ENCODE results near the gene PMP22.
A peak's percentile ranks its signal among the peaks of the same experiment; 100 is the strongest.

The PMP22 gene

GRCh38 chr17:15273141-15273793, 8.1 kb upstream of the PMP22 start:
- DNase-seq (ENCODE audit: low spot score): no peak

GRCh38 chr17:15271741-15272140, 6.6 kb upstream of the PMP22 start:
- DNase-seq (ENCODE audit: low spot score): no peak

- DNase-seq (ENCODE audit: low spot score): no peak
Measured at GRCh38 chr17:15270628-15271381, 5.7 kb upstream of the PMP22 start.

- no peak for DNase-seq (ENCODE audit: low spot score)
Measured at GRCh38 chr17:15269780-15270089, 4.6 kb upstream of the PMP22 start.

GRCh38 chr17:15269087-15269779, 4.1 kb upstream of the PMP22 start:
- no peak for DNase-seq (ENCODE audit: low spot score)

- DNase-seq (ENCODE audit: low spot score): no peak
Measured at GRCh38 chr17:15268461-15268860, 3.3 kb upstream of the PMP22 start.

- DNase-seq (ENCODE audit: low spot score): no peak
Measured at GRCh38 chr17:15267996-15268395, 2.9 kb upstream of the PMP22 start.

- no peak for DNase-seq (ENCODE audit: low spot score)
Measured at GRCh38 chr17:15266325-15267125, 1.4 kb upstream of the PMP22 start.

- DNase-seq (ENCODE audit: low spot score): no peak
Measured at GRCh38 chr17:15264542-15264941, 584 bp downstream of the PMP22 start.

- no peak for DNase-seq (ENCODE audit: low spot score)
Measured at GRCh38 chr17:15263680-15264079, 1.4 kb downstream of the PMP22 start.

- DNase-seq (ENCODE audit: low spot score): no peak
Measured at GRCh38 chr17:15263206-15263579, 1.9 kb downstream of the PMP22 start.

- no peak for DNase-seq (ENCODE audit: low spot score)
Measured at GRCh38 chr17:15262291-15263205, 2.6 kb downstream of the PMP22 start.

- no peak for DNase-seq (ENCODE audit: low spot score)
Measured at GRCh38 chr17:15261802-15262290, 3.3 kb downstream of the PMP22 start.

GRCh38 chr17:15261258-15261801, 3.8 kb downstream of the PMP22 start:
- DNase-seq (ENCODE audit: low spot score): no peak

GRCh38 chr17:15260376-15261257, 4.5 kb downstream of the PMP22 start:
- peak; percentile 20 for DNase-seq (ENCODE audit: low spot score)

- no peak for DNase-seq (ENCODE audit: low spot score)
Measured at GRCh38 chr17:15257796-15258512, 7.2 kb downstream of the PMP22 start.

- peak; percentile 13 for DNase-seq (ENCODE audit: low spot score)
Measured at GRCh38 chr17:15257258-15257788, 7.8 kb downstream of the PMP22 start.

GRCh38 chr17:15256689-15257088, 8.4 kb downstream of the PMP22 start:
- no peak for DNase-seq (ENCODE audit: low spot score)

Data from NAMALWA (cell line).